Measurements from ENCODE around the gene XRN2. TPM values are rescaled to one million over a fixed set of nuclear protein-coding genes. Genes with fewer than 3 reads are reported as not detected.
"Not testable (repeated sequence)": the region's sequence is repeated elsewhere in the genome, so short reads cannot be mapped to it uniquely, and the experiment has no call there.

Gene XRN2
- total RNA-seq, 1 experiment from 2014 or later: 76.8 TPM

DNA sequence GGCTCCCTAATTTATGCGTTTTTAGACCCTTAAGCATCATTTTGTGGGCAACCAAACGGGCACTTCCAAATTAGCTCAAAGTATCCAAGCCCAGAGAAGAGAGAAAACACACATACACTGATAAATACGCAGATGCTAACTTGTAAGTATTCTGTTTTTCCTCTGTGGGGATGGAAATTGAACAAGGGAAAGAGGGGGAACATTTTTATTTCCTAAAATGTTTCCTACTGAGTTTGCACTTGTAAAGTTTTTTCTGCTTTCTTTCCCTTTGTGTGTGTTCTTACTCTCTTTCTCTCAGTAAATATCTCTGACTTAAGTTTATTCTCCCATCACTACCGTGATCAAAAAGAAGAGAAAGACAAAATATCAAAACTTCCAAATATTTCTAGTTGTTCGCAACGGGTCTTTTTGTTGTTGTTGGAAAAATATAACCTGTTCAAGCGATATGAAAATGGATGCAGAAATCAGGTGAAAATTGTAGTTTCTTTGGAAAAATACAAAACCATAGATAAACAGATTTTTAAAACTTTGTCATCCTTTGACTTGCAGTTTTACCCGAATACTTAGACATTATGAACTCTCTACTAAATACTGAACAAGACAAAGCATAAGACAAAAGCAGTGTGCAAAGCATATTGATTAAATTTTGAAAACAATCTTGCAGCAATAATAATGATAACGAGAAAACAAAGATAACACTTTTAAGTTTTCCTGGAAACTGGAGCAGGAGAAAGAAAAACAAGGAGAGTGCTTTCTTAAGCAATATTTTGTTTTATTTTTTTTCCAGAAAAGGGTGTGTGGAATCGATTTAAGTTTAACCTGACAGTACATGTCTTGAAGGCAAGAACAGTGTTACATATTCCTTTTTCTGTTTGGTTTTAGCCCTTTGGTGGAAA lies 95.2 kb downstream of the XRN2 start:
- intact Hi-C loops (cut with micrococcal nuclease): no loop called here
- ATAC-seq (no peak), DNase-seq (no peak)
- Histone ChIP-seq H2AFZ (ENCODE audit: low read length) (no peak overlapping the region), H4K20me1 (ENCODE audit: low read length) (no peaks in the 10 kb centered on the region), H3K79me2 (ENCODE audit: low read length) (no peaks in the 10 kb centered on the region), H3K27me3 (ENCODE audit: low read length) (peaks cover 54% of the 10 kb centered on the region), H3K9me2 (replicated peaks; ENCODE audit: low read length) (no peaks in the 10 kb centered on the region), H3K36me3 (ENCODE audit: low read depth, low read length) (no peaks in the 10 kb centered on the region), H3K9me3 (ENCODE audit: low read length) (no peaks in the 10 kb centered on the region), H3F3A (ENCODE audit: low read length, unreplicated experiment) (no peaks in the 10 kb centered on the region), H3K27ac (ENCODE audit: low read length) (no peak overlapping the region), H3K4me1 (ENCODE audit: insufficient read depth, low read length) (no peaks in the 10 kb centered on the region), H3K9ac (ENCODE audit: low read length) (no peak overlapping the region), H3K4me2 (ENCODE audit: low read length) (no peak overlapping the region), H3K4me3 (ENCODE audit: low read length) (no peak overlapping the region)
- TF ChIP-seq EZH2phosphoT487 (IDR thresholded peaks at IDR 0.05; ENCODE audit: borderline replicate concordance, low read length) (no peak), EZH2 (IDR thresholded peaks at IDR 0.05; ENCODE audit: low read length, unreplicated experiment) (no peak)
- TF ChIP-seq, protein P1, sequence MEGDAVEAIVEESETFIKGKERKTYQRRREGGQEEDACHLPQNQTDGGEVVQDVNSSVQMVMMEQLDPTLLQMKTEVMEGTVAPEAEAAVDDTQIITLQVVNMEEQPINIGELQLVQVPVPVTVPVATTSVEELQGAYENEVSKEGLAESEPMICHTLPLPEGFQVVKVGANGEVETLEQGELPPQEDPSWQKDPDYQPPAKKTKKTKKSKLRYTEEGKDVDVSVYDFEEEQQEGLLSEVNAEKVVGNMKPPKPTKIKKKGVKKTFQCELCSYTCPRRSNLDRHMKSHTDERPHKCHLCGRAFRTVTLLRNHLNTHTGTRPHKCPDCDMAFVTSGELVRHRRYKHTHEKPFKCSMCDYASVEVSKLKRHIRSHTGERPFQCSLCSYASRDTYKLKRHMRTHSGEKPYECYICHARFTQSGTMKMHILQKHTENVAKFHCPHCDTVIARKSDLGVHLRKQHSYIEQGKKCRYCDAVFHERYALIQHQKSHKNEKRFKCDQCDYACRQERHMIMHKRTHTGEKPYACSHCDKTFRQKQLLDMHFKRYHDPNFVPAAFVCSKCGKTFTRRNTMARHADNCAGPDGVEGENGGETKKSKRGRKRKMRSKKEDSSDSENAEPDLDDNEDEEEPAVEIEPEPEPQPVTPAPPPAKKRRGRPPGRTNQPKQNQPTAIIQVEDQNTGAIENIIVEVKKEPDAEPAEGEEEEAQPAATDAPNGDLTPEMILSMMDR (conservative IDR thresholded peaks at IDR 0.05; ENCODE audit: low read depth, low read length): no peak
- no TSS peak for BruUV-seq (replicated peaks)
- ChIA-PET POLR2A (ENCODE audit: unreplicated experiment) (no interaction called here), CTCF (no interaction called here)

DNA sequence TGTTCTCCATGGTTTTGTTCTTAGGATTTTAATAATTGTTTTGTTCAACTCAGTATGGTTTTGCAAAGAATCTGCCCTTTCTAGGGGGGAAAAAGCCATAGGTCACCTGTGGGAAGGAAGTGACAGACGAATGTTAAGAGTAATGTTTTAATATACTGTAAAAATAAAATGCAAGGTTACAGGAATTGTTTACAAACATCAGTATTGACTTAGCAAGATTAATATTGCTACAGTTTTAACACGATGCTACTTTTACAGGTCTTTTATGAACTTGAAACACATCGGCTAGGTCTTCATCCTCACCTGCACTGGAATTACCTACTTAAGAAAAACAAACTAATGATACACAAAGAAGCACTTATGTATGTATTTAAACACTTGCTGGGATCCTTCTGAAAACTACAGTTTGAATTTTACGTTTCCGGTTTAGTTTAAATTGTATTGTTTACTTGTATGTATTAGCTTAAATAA lies 95.9 kb downstream of the XRN2 start:
- H3K9me2 ChIP-seq (replicated peaks; ENCODE audit: low read length): no peaks in the 10 kb centered on the region
- ChIA-PET POLR2A (ENCODE audit: unreplicated experiment) (no interaction called here), CTCF (no interaction called here)
- ATAC-seq (no peak), DNase-seq (no peak)
- no peaks in the 10 kb centered on the region for H4K20me1 ChIP-seq (ENCODE audit: low read length)
- BruUV-seq (replicated peaks): no TSS peak
- no peaks in the 10 kb centered on the region for H3K36me3 ChIP-seq (ENCODE audit: low read depth, low read length)
- no peaks in the 10 kb centered on the region for H3F3A ChIP-seq (ENCODE audit: low read length, unreplicated experiment)
- no peaks in the 10 kb centered on the region for H3K9me3 ChIP-seq (ENCODE audit: low read length)
- no peak overlapping the region for H3K4me2 ChIP-seq (ENCODE audit: low read length)
- no peak overlapping the region for H3K27ac ChIP-seq (ENCODE audit: low read length)
- H3K9ac ChIP-seq (ENCODE audit: low read length): no peak overlapping the region
- no peak overlapping the region for H2AFZ ChIP-seq (ENCODE audit: low read length)
- no peaks in the 10 kb centered on the region for H3K79me2 ChIP-seq (ENCODE audit: low read length)
- intact Hi-C loops (cut with micrococcal nuclease): no loop called here
- H3K4me1 ChIP-seq (ENCODE audit: insufficient read depth, low read length): no peaks in the 10 kb centered on the region
- TF ChIP-seq, protein P1 (conservative IDR thresholded peaks at IDR 0.05; ENCODE audit: low read depth, low read length): no peak
- TF ChIP-seq EZH2 (IDR thresholded peaks at IDR 0.05; ENCODE audit: low read length, unreplicated experiment) (no peak), EZH2phosphoT487 (IDR thresholded peaks at IDR 0.05; ENCODE audit: borderline replicate concordance, low read length) (no peak)
- H3K27me3 ChIP-seq (ENCODE audit: low read length): peaks cover 59% of the 10 kb centered on the region
- no peak overlapping the region for H3K4me3 ChIP-seq (ENCODE audit: low read length)

DNA sequence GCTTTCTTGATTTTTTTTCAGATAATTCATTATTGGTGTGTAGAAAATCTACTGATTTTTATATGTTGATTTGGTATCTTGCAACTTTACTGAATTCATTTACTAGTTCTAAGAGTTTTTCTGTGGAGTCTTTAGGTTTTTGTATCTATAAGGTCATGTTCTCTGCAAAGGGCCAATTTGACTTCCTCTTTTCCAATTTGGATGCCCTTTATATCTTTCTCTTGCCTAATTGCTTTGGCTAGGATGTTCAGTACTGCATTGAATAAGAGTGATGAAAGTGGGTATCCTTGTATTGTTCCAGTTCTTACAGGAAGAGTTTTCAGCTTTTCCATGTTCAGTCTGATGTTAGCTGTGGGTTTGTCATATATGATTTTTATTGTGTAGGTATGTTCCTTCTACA lies 108.6 kb downstream of the XRN2 start:
- no peak for DNase-seq
- H3K9me2 ChIP-seq (replicated peaks; ENCODE audit: low read length): no peaks in the 10 kb centered on the region
- POLR2A ChIA-PET (ENCODE audit: unreplicated experiment): no interaction called here

DNA sequence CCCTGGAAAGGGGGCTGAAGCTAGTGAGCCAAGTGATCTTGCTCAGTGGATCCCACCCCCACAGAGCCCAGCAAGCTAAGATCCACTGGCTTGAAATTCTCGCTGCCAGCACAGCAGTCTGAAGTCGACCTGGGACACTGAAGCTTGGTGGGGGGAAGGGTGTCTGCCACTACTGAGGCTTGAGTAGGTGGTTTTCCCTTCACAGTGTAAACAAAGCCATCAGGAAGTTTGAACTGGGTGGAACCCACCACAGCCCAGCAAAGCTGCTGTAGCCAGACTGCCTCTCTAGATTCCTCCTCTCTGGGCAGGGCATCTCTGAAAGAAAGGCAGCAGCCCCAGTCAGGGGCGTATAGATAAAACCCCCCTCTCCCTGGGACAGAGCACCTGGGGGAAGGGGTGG lies 110.9 kb downstream of the XRN2 start:
- H3K4me3 ChIP-seq (ENCODE audit: low read length); H4K20me1 ChIP-seq (ENCODE audit: low read length); H3K4me1 ChIP-seq (ENCODE audit: insufficient read depth, low read length); H3K27ac ChIP-seq (ENCODE audit: low read length); H3K9me3 ChIP-seq (ENCODE audit: low read length); H3K9ac ChIP-seq (ENCODE audit: low read length); H2AFZ ChIP-seq (ENCODE audit: low read length); POLR2A ChIA-PET (ENCODE audit: unreplicated experiment); H3K9me2 ChIP-seq (replicated peaks; ENCODE audit: low read length); BruUV-seq (replicated peaks); H3K79me2 ChIP-seq (ENCODE audit: low read length); H3F3A ChIP-seq (ENCODE audit: low read length, unreplicated experiment); ATAC-seq; H3K36me3 ChIP-seq (ENCODE audit: low read depth, low read length); intact Hi-C loops (cut with micrococcal nuclease); DNase-seq; CTCF ChIA-PET; H3K4me2 ChIP-seq (ENCODE audit: low read length): not testable (repeated sequence)
- H3K27me3 ChIP-seq (ENCODE audit: low read length): peaks cover 13% of the 10 kb centered on the region

More for the DNA sequence above, 108.6 kb downstream of the XRN2 start:
- CTCF ChIA-PET: no interaction called here
- Histone ChIP-seq H3K9me3 (ENCODE audit: low read length) (no peaks in the 10 kb centered on the region), H3K79me2 (ENCODE audit: low read length) (no peaks in the 10 kb centered on the region), H3K27ac (ENCODE audit: low read length) (no peak overlapping the region), H3K4me1 (ENCODE audit: insufficient read depth, low read length) (no peaks in the 10 kb centered on the region), H3K9ac (ENCODE audit: low read length) (no peak overlapping the region), H4K20me1 (ENCODE audit: low read length) (no peaks in the 10 kb centered on the region), H3K27me3 (ENCODE audit: low read length) (peaks cover 14% of the 10 kb centered on the region), H3K4me2 (ENCODE audit: low read length) (no peak overlapping the region), H2AFZ (ENCODE audit: low read length) (no peak overlapping the region), H3K36me3 (ENCODE audit: low read depth, low read length) (no peaks in the 10 kb centered on the region), H3K4me3 (ENCODE audit: low read length) (no peak overlapping the region), H3F3A (ENCODE audit: low read length, unreplicated experiment) (no peaks in the 10 kb centered on the region)
- no peak for ATAC-seq
- no TSS peak for BruUV-seq (replicated peaks)
- no peak for TF ChIP-seq EZH2phosphoT487 (IDR thresholded peaks at IDR 0.05; ENCODE audit: borderline replicate concordance, low read length)
- TF ChIP-seq EZH2 (IDR thresholded peaks at IDR 0.05; ENCODE audit: low read length, unreplicated experiment): no peak
- TF ChIP-seq, protein P1 (conservative IDR thresholded peaks at IDR 0.05; ENCODE audit: low read depth, low read length): no peak
- intact Hi-C loops (cut with micrococcal nuclease): no loop called here

Measured in PC-3 (cell line).